DMS53 (cell line): ENCODE results near the gene CAB39.

ENCODE experiments used
- DNase-seq: peaks from one replicate; lab custom pipeline; 2025; lab: John Stamatoyannopoulos, UW

Gene CAB39

GRCh38 chr2:230757476-230757875 lies 44.8 kb downstream of the CAB39 start:
- DNase-seq = no peak

GRCh38 chr2:230758566-230759480 lies 46.2 kb downstream of the CAB39 start:
- no peak for DNase-seq

DNA sequence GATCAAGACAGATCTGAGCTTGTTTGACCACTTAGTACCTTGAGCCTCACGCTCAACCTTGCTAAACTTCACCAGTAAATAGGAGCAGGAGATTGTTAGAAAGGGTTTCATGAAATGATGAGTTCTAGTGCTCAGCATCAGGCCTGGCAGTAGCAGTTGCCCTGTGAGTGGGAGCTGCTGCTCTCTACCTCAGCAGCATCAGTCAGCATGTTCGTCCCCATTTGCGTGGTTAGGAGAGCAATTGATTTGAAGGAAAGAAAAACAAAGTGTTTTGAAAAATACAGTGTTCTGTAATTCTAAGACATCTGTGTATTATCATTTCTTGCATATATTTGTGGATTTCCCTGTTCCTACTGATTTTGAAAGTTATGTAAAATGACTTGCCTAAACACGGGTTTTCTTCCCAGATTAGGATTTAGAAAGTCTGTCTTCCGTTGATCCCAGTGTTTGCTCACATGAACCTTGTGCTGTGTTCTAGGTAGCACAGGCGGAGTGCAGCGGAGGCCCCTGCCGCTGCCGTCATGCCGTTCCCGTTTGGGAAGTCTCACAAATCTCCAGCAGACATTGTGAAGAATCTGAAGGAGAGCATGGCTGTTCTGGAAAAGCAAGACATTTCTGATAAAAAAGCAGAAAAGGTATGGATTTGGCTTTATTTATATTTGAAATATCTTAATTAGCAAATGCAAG lies 47.0 kb downstream of the CAB39 start:
- no peak for DNase-seq

DNA sequence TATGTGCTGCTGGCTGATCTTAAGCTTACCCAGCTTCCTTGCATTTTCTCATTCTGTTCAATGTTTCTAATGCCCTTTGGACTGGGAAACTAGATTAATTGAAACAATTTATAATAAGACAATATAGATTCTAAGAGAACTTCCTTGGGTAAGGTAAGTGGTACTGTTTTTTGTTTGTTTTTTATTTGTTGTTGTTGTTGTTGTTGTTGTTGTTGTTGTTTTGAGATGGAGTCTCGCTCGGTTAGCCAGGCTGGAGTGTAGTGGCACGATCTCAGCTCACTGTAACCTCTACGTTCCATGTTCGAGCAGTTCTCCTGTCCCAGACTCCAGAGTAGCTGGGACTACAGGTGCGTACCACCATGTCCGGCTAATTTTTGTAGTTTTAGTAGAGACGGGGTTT lies 49.1 kb downstream of the CAB39 start:
- no peak for DNase-seq

DNA sequence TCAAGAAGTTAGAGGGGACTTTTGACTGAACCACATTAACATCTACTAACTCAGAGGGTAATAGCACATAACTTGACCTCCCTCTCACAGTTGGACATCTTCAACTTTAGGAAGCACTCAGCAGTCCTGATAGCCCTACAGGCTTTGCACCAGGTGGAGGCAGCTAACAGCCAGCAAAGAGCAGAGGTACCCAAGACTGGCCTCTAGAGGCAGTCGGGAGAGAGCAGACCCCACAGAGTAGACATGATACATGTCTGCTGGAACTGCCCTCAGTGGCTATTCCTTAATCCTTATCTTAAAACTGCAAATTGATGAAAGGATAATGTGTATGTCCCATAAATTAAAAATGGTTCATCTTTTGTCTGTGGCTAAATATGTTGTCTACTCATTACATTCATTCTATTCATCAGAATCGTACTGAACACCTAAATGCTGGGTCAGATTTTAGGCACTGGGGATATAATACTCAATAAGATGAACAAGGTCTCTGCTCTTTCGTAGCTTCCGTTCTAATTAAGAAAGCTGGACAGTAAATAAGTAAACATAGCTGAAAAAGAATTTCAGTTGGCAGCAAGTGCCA lies 49.8 kb downstream of the CAB39 start:
- peak; percentile 44 for DNase-seq

- DNase-seq = no peak
Observed at GRCh38 chr2:230764346-230764745, 51.7 kb downstream of the CAB39 start.

GRCh38 chr2:230765611-230766300 lies 53.1 kb downstream of the CAB39 start:
- no peak for DNase-seq

- DNase-seq = no peak
Observed at GRCh38 chr2:230767862-230768388, 55.3 kb downstream of the CAB39 start.

DNA sequence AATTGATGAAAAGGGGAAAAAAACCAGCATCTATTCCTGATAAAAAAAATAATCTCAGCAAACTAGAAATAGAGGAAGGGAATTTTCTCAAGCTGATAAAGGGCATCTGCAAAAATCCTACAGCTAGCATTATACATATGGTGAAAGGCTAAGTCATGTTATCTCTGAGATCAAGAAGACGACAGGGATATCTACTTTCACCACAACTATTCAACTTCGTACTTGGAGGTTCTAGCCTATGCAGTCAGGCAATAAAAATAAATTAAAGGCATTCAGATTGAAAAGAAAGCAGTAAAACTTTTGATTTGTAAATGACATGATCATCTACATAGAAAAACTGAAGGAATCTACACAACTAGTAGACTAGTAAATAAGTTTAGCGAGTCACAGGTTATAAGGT lies 58.2 kb downstream of the CAB39 start:
- DNase-seq = no peak

GRCh38 chr2:230772156-230772555 lies 59.5 kb downstream of the CAB39 start:
- no peak for DNase-seq

DNA sequence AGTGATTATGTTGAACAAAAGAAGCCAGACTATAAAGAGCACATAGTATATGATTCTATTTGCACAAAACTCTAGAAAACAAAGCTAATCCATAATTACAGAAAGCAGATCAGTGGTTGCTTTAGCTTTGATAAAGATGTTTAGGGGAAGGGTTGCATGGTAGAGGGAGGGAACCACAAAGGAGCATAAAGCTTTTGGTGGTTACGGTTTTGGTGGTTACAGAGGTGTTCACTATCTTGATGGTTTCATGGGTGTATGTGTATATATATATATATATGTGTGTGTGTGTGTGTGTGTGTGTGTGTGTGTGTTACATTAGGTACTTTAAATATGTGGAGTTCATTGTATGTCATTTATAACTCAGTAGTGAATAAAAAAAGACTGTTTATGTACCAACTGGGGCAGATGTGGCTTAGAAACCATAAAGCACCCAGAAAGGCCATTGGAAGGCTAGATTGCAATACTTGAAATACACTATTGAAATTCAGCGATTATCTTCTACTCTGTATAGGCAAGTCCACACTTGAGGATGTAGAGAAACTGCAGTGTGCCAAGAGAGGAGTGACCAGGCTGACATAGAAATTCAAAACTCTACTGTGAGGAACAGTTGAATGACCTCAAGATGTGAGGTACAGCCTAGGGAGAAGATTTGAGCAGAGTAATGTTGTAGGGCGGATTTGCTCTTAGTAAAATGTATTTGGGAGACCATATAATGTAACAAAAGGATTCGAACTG lies 60.6 kb downstream of the CAB39 start:
- no peak for DNase-seq

DNA sequence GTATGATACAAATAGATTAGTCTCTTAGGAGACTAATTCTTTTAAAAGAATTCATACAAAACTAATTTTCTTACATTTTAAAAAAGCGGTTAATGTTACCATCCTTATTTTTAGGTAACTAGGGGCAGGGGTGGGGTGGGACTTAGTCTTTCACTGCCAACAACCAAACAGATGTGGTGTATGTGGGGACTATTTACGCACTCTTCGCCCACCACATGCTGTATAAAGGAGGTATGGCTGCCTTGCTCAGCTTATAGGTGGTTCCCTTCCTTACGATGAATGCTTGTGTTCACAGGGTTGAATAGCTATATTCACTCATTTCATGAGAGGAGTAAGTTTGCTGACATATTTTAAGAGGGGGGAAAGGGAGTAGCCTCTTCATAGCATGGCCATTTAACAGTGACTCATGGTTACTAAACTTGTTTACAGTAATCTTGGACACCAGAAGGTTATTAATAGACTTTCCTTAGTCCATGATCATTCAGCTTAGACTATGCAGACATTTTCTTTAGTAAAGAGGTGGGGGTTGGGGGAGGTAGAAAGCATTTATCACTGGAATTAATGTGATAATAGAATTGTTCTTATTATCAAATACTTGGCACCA lies 61.8 kb downstream of the CAB39 start:
- DNase-seq = peak; percentile 40

- no peak for DNase-seq
Observed at GRCh38 chr2:230775737-230776136, 63.1 kb downstream of the CAB39 start.

GRCh38 chr2:230777721-230778120 lies 65.1 kb downstream of the CAB39 start:
- DNase-seq = no peak

- DNase-seq = no peak
Observed at GRCh38 chr2:230778350-230779063, 65.9 kb downstream of the CAB39 start.

DNA sequence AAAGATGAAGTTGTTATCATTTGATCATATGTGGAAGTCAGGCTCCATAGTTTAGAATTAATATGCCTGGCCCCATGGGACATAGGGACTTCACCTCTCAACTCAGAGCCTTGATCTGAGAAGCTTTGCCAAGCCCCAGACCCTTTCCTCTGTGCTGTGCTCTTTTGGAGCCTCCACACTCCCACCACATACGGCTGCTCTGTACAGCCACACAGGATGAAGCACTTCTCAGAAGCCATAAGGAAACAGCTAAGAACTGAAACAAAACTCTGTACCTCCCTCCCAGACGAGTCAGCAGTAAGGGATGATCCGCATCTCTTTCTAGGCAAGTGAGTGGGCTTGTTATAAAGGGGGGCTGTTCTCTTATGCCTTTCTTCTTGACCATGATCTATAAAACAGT lies 66.5 kb downstream of the CAB39 start:
- DNase-seq = no peak

DNA sequence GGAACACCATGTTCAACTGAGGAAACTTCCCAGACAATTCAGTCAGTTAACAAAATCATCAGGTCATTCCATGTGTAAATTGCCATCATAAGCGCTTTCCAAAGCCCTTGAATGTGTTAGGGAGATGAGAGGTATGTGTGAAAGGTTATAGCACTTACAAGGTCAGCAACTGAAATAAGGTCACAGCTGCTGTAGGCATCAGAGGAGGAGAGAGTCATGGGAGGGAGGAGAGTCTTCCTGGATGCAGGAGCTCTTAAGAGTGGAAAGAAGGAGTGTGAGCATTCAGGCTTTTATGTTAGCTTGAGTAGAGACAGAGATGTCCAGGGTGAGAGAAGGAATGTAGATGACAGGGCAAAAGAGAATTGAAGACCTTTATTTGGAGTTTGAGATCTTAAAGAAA lies 67.0 kb downstream of the CAB39 start:
- DNase-seq = no peak

DNA sequence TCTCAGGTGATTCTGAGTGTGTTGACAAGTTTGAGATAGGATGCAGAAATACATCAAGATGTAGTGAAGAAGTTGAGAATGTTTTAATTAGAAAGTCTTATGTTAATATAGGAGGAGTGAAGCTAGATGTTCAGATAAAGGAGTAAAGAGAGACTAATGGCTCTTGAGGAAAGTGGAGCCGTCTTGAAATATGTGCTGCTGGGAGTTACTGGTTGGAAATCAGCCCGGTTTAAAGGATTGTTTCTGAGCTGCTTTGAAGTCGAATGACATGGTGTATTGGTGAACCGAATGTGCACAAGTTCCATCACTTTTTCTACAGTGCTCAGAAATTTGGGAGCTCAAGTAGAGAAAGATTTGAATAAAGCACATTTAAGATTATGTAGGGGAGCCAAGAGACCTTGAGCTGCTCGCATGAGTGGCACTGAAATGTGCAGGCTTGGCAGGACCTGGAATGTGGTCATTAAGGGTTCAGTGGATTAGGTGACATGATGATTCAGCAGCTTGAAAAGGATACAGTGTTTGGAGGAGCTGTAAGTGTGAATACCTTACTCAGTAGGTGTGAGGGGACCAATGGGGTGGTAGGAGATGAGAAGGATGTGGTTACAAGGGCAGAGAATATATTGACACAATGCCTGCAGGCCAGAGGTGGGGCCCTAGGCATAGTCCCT lies 68.6 kb downstream of the CAB39 start:
- DNase-seq = peak; percentile 68

DNA sequence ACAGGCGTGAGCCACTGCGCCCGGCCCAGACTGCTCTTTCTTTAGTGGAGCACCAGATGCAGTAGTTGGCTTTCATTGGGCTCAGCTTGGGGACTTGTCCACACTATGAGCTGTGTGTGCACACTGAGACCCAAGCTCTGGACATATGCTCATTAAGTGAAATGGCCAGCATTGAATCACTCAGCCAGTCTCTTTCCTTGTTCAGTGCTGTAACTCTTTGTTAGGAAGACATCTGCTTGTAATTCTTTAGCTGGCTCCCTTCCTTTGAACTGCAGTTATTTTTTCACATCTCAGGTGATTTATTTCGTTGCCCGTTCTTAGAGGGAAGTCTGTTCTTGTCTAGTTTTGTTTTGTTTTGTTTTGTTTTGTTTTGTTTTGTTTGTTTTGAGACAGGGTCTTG lies 70.5 kb downstream of the CAB39 start:
- no peak for DNase-seq

- no peak for DNase-seq
Observed at GRCh38 chr2:230784795-230785194, 72.2 kb downstream of the CAB39 start.
